Measurements from ENCODE around the gene ANKRD12.
A peak's percentile ranks its signal among the peaks of the same experiment; 100 is the strongest.

Gene ANKRD12

GRCh38 chr18:9333441-9334328, 197.1 kb downstream of the ANKRD12 start:
- no peak for TF ChIP-seq CTCF (IDR thresholded peaks at IDR 0.05)
- Histone ChIP-seq H3K9me3 (no peaks in the 10 kb centered on the region), H3K36me3 (no peaks in the 10 kb centered on the region), H3K4me1 (ENCODE audit: control insufficient read depth in 1 of 2, insufficient read depth in 1 of 2, low read depth in 1 of 2, low read length in 1 of 2) (peaks cover 13 to 15% of the 10 kb centered on the region in 2 experiments), H3K27ac (peak overlapping the region; percentile 65), H3K27me3 (peaks cover 26% of the 10 kb centered on the region), H3K4me3 (ENCODE audit: low read depth in 1 of 2, low read length in 1 of 2) (peak overlapping the region; percentile 86 to 90)

- peaks cover 13 to 15% of the 10 kb centered on the region in 2 experiments for H3K4me1 ChIP-seq (ENCODE audit: control insufficient read depth in 1 of 2, insufficient read depth in 1 of 2, low read depth in 1 of 2, low read length in 1 of 2)
- peak within 1 kb of the TSS; percentile 65 for H3K27ac ChIP-seq
- TF ChIP-seq CTCF (IDR thresholded peaks at IDR 0.05), result peak; percentile 78
- H3K9me3 ChIP-seq, result no peaks in the 10 kb centered on the region
- peaks cover 26% of the 10 kb centered on the region for H3K27me3 ChIP-seq
- H3K36me3 ChIP-seq, result no peaks in the 10 kb centered on the region
- peak within 1 kb of the TSS; percentile 86 to 90 for H3K4me3 ChIP-seq (ENCODE audit: low read depth in 1 of 2, low read length in 1 of 2)
These were observed 197.9 kb downstream of the ANKRD12 start, which contains the start of gene TWSG1 for GRCh38 chr18:9334329-9334972. Gene TWSG1 (plus strand): TSS chr18:9334773. CDS start chr18:9337230, 2,457 bp downstream.

GRCh38 chr18:9334973-9335696, 198.6 kb downstream of the ANKRD12 start:
- Histone ChIP-seq H3K4me3 (ENCODE audit: low read depth in 1 of 2, low read length in 1 of 2) (peak overlapping the region; percentile 86 to 90), H3K27me3 (peaks cover 26% of the 10 kb centered on the region), H3K27ac (peak overlapping the region; percentile 65), H3K36me3 (no peaks in the 10 kb centered on the region), H3K9me3 (no peaks in the 10 kb centered on the region), H3K4me1 (ENCODE audit: control insufficient read depth in 1 of 2, insufficient read depth in 1 of 2, low read depth in 1 of 2, low read length in 1 of 2) (peaks cover 13 to 15% of the 10 kb centered on the region in 2 experiments)
- TF ChIP-seq CTCF (IDR thresholded peaks at IDR 0.05), result no peak
